Measurements from ENCODE around the gene OR4F6.

- TF ChIP-seq ATF3 (IDR thresholded peaks at IDR 0.05) (no peak), ATF3 (CRISPR knock-in tag; conservative IDR thresholded peaks at IDR 0.05) (no peak), NFYB (IDR thresholded peaks at IDR 0.05; ENCODE audit: extremely low read depth, insufficient read length) (no peak), BRF2 (IDR thresholded peaks at IDR 0.05; ENCODE audit: borderline replicate concordance, insufficient read depth, insufficient read length) (no peak), RAD51 (IDR thresholded peaks at IDR 0.05; ENCODE audit: borderline replicate concordance, low read depth) (no peak), JUN (IDR thresholded peaks at IDR 0.05; ENCODE audit: borderline replicate concordance, low read depth, low read length) (no peak), JUN (CRISPR knock-in tag; IDR thresholded peaks at IDR 0.05; ENCODE audit: borderline replicate concordance) (no peak), HDGF (IDR thresholded peaks at IDR 0.05) (no peak)
Observed at GRCh38 chr15:101765772-101766456, 37.4 kb upstream of the OR4F6 start.
